ENCODE data around the gene MS4A4A. TPM values are rescaled to one million over a fixed set of nuclear protein-coding genes. Genes with fewer than 3 reads are reported as not detected.

The MS4A4A gene
- total RNA-seq (10 to 100 TPM; 57.5 to 93.6 TPM), polyA plus RNA-seq (ENCODE audit: insufficient read length in 6 of 6) (10 to 100 TPM in 5 of 6 donors, 1 to 10 TPM in 1; 7.4 to 15.4 (median 12.8) TPM)
- long read RNA-seq, donor 1, partial matches to known transcripts = 8 of 12 reads
- long read RNA-seq, donor 1, other reads (novel, unspliced or antisense) = 0 of 12 reads
- long read RNA-seq, donor 2, transcript MS4A4A-201 (7 exons, 1,604 nt) = major isoform, 5 of 15 reads
- long read RNA-seq, donor 2, partial matches to known transcripts = 0 of 15 reads
- long read RNA-seq, donor 2, other reads (novel, unspliced or antisense) = 7 of 15 reads
- long read RNA-seq, donor 3, partial matches to known transcripts = 0 of 4 reads
- long read RNA-seq, donor 3, other reads (novel, unspliced or antisense) = 0 of 4 reads
- long read RNA-seq, donor 4, transcript MS4A4A-201 (7 exons, 1,604 nt) = major isoform, 39 of 51 reads
- long read RNA-seq, donor 4, partial matches to known transcripts = 1 of 51 reads
- long read RNA-seq, donor 4, other reads (novel, unspliced or antisense) = 4 of 51 reads
- long read RNA-seq, donor 5, partial matches to known transcripts = 0 of 13 reads
- long read RNA-seq, donor 5, other reads (novel, unspliced or antisense) = 9 of 13 reads
- long read RNA-seq, donor 6, partial matches to known transcripts = 0 of 2 reads
- long read RNA-seq, donor 6, other reads (novel, unspliced or antisense) = 0 of 2 reads
- long read RNA-seq, donor 7, partial matches to known transcripts = 0 of 2 reads
- long read RNA-seq, donor 7, other reads (novel, unspliced or antisense) = 0 of 2 reads
- long read RNA-seq, donor 8, partial matches to known transcripts = 0 of 5 reads
- long read RNA-seq, donor 8, other reads (novel, unspliced or antisense) = 0 of 5 reads
- long read RNA-seq, donor 9 = 0 reads
- long read RNA-seq, donor 10, transcript MS4A4A-206 (6 exons, 698 nt) = minor isoform, 6 of 58 reads
- long read RNA-seq, donor 10, transcript MS4A4A-201 (7 exons, 1,604 nt) = major isoform, 40 of 58 reads
- long read RNA-seq, donor 10, transcript MS4A4A-202 (8 exons, 1,676 nt) = minor isoform, 7 of 58 reads
- long read RNA-seq, donor 10, partial matches to known transcripts = 1 of 58 reads
- long read RNA-seq, donor 10, other reads (novel, unspliced or antisense) = 3 of 58 reads
- long read RNA-seq, donor 11, partial matches to known transcripts = 0 of 1 reads
- long read RNA-seq, donor 11, other reads (novel, unspliced or antisense) = 0 of 1 reads
- long read RNA-seq, donor 12, partial matches to known transcripts = 0 of 1 reads
- long read RNA-seq, donor 12, other reads (novel, unspliced or antisense) = 0 of 1 reads

- no peak for TF ChIP-seq CTCF (IDR thresholded peaks at IDR 0.05)
- Histone ChIP-seq H3K36me3 (no peaks in the 10 kb centered on the region), H3K27me3 (no peaks in the 10 kb centered on the region), H3K4me3 (peak within 1 kb of the TSS in 1 of 2 donors; percentile 31), H3K4me1 (peaks cover 0 to 15% of the 10 kb centered on the region in 2 donors), H3K27ac (peak within 1 kb of the TSS; percentile 52 to 57), H3K9me3 (no peaks in the 10 kb centered on the region)
- intact Hi-C loops (cut with DNase I) = no loop called here
- DNase-seq (no peak), ATAC-seq (peak; percentile 77)
These were observed at the start of gene MS4A4A for GRCh38 chr11:60280412-60280811. Gene MS4A4A (plus strand): TSS chr11:60280666. CDS start chr11:60280676, 10 bp downstream.

- no peak for DNase-seq
- TF ChIP-seq CTCF (IDR thresholded peaks at IDR 0.05) = no peak
- Histone ChIP-seq H3K4me3 (no peak overlapping the region), H3K27ac (no peak overlapping the region), H3K9me3 (no peaks in the 10 kb centered on the region), H3K27me3 (no peaks in the 10 kb centered on the region), H3K36me3 (no peaks in the 10 kb centered on the region), H3K4me1 (peaks cover 0 to 7% of the 10 kb centered on the region in 2 donors)
- intact Hi-C loops (cut with DNase I) = no loop called here
- ATAC-seq = no peak
These were observed 49.8 kb upstream of the MS4A4A start for GRCh38 chr11:60230681-60231080.

- DNase-seq = no peak
- TF ChIP-seq CTCF (IDR thresholded peaks at IDR 0.05) = no peak
- Histone ChIP-seq H3K27me3 (no peaks in the 10 kb centered on the region), H3K27ac (no peak overlapping the region), H3K36me3 (no peaks in the 10 kb centered on the region), H3K4me3 (no peak overlapping the region), H3K4me1 (peaks cover 0 to 6% of the 10 kb centered on the region in 2 donors), H3K9me3 (no peaks in the 10 kb centered on the region)
- intact Hi-C loops (cut with DNase I) = no loop called here
- ATAC-seq = no peak
These were observed 45.1 kb upstream of the MS4A4A start for GRCh38 chr11:60235321-60235720.

GRCh38 chr11:60240662-60241061, 39.8 kb upstream of the MS4A4A start:
- Histone ChIP-seq H3K27ac (no peak overlapping the region), H3K36me3 (no peaks in the 10 kb centered on the region), H3K27me3 (no peaks in the 10 kb centered on the region), H3K9me3 (no peaks in the 10 kb centered on the region), H3K4me3 (no peak overlapping the region), H3K4me1 (no peaks in the 10 kb centered on the region)
- DNase-seq = no peak
- TF ChIP-seq CTCF (IDR thresholded peaks at IDR 0.05) = no peak
- intact Hi-C loops (cut with DNase I) = no loop called here
- ATAC-seq = no peak
